Spleen (tissue), 11 donors: Measurements from ENCODE around the gene BCL6B. TPM values are rescaled to one million over a fixed set of nuclear protein-coding genes. Genes with fewer than 3 reads are reported as not detected.

Experiments
- DNase-seq: peaks from one replicate; pipeline ENCODE4 v3.0.0-alpha.2; 2020
- H3K27ac ChIP-seq, 8 donors: fragments of 200-600 bp; sonication (generic) in 7 of 8; 1 replicate in 4 of 8; 2 replicates in 4 of 8; pipeline versions ENCODE4 v1.5.0 to v1.8.0; 2016 to 2021; ENCODE audit warnings: inconsistent platforms in 4 of 8, mild to moderate bottlenecking in 4 of 8, moderate library complexity in 1 of 8
- H3K27me3 ChIP-seq, 7 donors: fragments of 200-600 bp; sonication (generic) in 6 of 7; replicated peaks in 1 of 7; 1 replicate in 4 of 7; 2 replicates in 3 of 7; pipeline versions ENCODE4 v1.5.0 to v1.8.0; 2016 to 2021; ENCODE audit warnings: inconsistent platforms in 3 of 7, mild to moderate bottlenecking in 1 of 7
- H3K36me3 ChIP-seq, 6 donors: fragments of 200-600 bp; sonication (generic) in 5 of 6; 1 replicate in 4 of 6; 2 replicates in 2 of 6; pipeline versions ENCODE4 v1.5.0 to v1.8.0; 2016 to 2021; ENCODE audit warnings: inconsistent platforms in 2 of 6
- H3K4me1 ChIP-seq, 6 donors: fragments of 200-600 bp; sonication (generic) in 5 of 6; 1 replicate in 3 of 6; 2 replicates in 3 of 6; pipeline versions ENCODE4 v1.5.0 to v1.8.0; 2016 to 2021; ENCODE audit warnings: inconsistent platforms in 3 of 6
- H3K4me3 ChIP-seq, 8 donors: fragments of 200-600 bp; sonication (generic) in 7 of 8; 1 replicate in 4 of 8; 2 replicates in 4 of 8; pipeline versions ENCODE4 v1.5.0 to v1.8.0; 2016 to 2021; ENCODE audit warnings: inconsistent platforms in 4 of 8, mild to moderate bottlenecking in 4 of 8, moderate library complexity in 2 of 8
- H3K9me3 ChIP-seq, 8 donors: fragments of 200-600 bp; sonication (generic) in 7 of 8; 1 replicate in 4 of 8; 2 replicates in 4 of 8; pipeline versions ENCODE4 v1.5.0 to v1.8.0; 2016 to 2021; ENCODE audit warnings: inconsistent platforms in 4 of 8
- POLR2A ChIP-seq, 3 donors: fragments of 450-650 bp; IDR thresholded peaks; one replicate each; pipeline ENCODE4 v1.5.1; 2017; ENCODE audit warnings: antibody characterized with exemption in 3 of 3, mild to moderate bottlenecking in 1 of 3
- POLR2AphosphoS5 ChIP-seq, 3 donors: sonication (generic); formaldehyde crosslinking; IDR thresholded peaks; one replicate each; pipeline ENCODE4 v1.5.1; 2017; ENCODE audit warnings: antibody characterized with exemption in 3 of 3
- WGBS, 5 donors: extraction: QIAGEN DNeasy Blood & Tissue Kit in 3 of 5; methylation state at CpG; one replicate each; pipeline versions ENCODE4 v1.1.5 to v1.1.7; 2013 to 2018; 5-methylcytosine and 5-hydroxymethylcytosine counted together
- intact Hi-C: fragments of 100-400 bp; cut with DNase I; formaldehyde crosslinking; loops from one replicate; pipeline ENCODE4 v1.15.0; 2023; ENCODE audit warnings: low total_unique reads
- polyA plus RNA-seq, 3 donors: library from polyadenylated mRNA; stranded (reverse); fragments of 200-250 nt; gene quantifications; one replicate each; pipeline ENCODE4 v1.2.1, GENCODE V29; 2013
- total RNA-seq, 7 donors: library from RNA; depleted of rRNA in 3 of 7; stranded (reverse); fragments of >200 nt in 3 of 7; fragmentation: NEBNext Ultra II Directional in 4 of 7; extraction: Animal tissue kit (Norgen Biotek cat#: 25700) in 4 of 7; gene quantifications; one replicate each; pipeline versions ENCODE4 v1.1.0 to v1.2.1, GENCODE V29; 2016 to 2021
- TF ChIP-seq, protein P1 (sequence below), 11 experiments: fragments of 200-600 bp in 7 of 11; fragments of 450-650 bp in 4 of 11; sonication (generic) in 4 of 11; IDR thresholded peaks in 8 of 11; conservative IDR thresholded peaks in 3 of 11; 1 replicate in 7 of 11; 2 replicates in 4 of 11; pipeline versions ENCODE4 v1.4.0 to v1.8.0; 2016 to 2021; ENCODE audit warnings: antibody characterized with exemption in 11 of 11, inconsistent platforms in 4 of 11, mild to moderate bottlenecking in 1 of 11
- donor health status: healthy with polysubstance abuse.
- donor health status: DM: no; HTN: no; CAD: no; lungs with moderate emphysema.
- donor health status: DM: no; HTN: no; CAD: no.
- donor health status: Bipolar disorder and iron deficiency.
- donor health status: healthy.
- donor health status: DM: no; HTN: no; CAD: no.
- donor health status: DM: yes; HTN: yes; CAD: no.

BCL6B gene
- total and polyA plus RNA-seq, 10 donors, result 4.2 to 92.5 (median 19.7) TPM

DNA sequence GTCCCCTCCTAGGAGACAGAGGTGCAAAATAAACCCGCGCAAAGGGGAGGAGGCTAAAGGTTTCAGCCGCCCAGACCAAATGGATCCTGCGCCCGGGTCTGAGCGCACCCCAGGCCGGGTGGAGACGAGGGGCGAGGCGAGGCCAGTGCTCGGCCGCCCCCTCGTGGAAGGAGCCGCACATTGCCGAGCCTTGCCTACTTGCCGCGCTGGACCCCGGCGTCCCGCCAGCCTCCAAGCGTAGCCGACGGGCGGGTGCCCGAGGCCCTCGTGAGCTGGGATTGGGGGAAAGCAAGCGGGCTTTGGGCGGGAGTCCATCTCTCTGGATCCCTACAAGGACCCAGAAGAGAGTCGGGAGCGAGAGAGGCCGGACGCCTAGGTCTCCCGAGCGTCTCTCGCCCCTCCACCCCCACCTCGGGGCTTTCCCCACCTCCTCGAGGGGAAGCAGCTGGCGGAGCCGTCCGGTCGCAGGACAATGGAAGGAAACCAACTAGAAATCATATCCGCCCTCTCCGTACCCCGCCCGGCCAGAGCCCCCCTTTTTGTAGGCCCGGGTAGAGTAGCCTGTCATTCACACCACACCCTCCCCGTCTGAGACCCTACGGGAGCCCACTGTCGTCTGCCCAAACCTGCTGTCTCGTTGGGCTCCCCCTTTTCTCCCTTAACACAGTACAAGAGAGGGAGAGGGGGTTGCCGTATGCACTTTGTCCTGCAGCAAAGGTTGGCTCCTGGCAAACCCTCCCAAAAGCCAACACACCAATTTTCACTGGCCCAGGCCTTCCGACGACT lies 664 bp upstream of the BCL6B start:
- H3K27me3 ChIP-seq, result peaks cover 0 to 15% (median 0%) of the 10 kb centered on the region in 7 donors
- H3K36me3 ChIP-seq, result peaks cover 0 to 21% (median 0%) of the 10 kb centered on the region in 6 donors
- intact Hi-C loops, result loop anchor here (5.0 kb wide), 1 partner anchor 110 kb away; no protein-coding TSS in a partner anchor
- TF ChIP-seq, protein P1, sequence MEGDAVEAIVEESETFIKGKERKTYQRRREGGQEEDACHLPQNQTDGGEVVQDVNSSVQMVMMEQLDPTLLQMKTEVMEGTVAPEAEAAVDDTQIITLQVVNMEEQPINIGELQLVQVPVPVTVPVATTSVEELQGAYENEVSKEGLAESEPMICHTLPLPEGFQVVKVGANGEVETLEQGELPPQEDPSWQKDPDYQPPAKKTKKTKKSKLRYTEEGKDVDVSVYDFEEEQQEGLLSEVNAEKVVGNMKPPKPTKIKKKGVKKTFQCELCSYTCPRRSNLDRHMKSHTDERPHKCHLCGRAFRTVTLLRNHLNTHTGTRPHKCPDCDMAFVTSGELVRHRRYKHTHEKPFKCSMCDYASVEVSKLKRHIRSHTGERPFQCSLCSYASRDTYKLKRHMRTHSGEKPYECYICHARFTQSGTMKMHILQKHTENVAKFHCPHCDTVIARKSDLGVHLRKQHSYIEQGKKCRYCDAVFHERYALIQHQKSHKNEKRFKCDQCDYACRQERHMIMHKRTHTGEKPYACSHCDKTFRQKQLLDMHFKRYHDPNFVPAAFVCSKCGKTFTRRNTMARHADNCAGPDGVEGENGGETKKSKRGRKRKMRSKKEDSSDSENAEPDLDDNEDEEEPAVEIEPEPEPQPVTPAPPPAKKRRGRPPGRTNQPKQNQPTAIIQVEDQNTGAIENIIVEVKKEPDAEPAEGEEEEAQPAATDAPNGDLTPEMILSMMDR (IDR thresholded peaks at IDR 0.05 in 8 of 11, conservative IDR thresholded peaks at IDR 0.05 in 3 of 11), result peak; percentile 89 to 99 (median 97)
- TF ChIP-seq POLR2A (IDR thresholded peaks at IDR 0.05), result peak in 1 of 3 donors; percentile 14
- TF ChIP-seq POLR2AphosphoS5 (IDR thresholded peaks at IDR 0.05), result peak; percentile 84 to 86 (median 84)
- peaks cover 32 to 98% (median 61%) of the 10 kb centered on the region in 6 donors for H3K4me1 ChIP-seq
- WGBS, 5 donors, result 1 to 3% (median 2%) methylated on average over 48 to 53 of the region's 53 CpGs
- peak overlapping the region; percentile 16 to 69 (median 36) for H3K4me3 ChIP-seq
- H3K27ac ChIP-seq, result peak overlapping the region; percentile 65 to 100 (median 93)
- no peaks in the 10 kb centered on the region for H3K9me3 ChIP-seq
- peak; percentile 97 for DNase-seq

- H3K27me3 ChIP-seq, result peaks cover 0 to 15% (median 0%) of the 10 kb centered on the region in 7 donors
- peak; percentile 93 to 98 (median 94) for TF ChIP-seq POLR2AphosphoS5 (IDR thresholded peaks at IDR 0.05)
- peak in 1 of 3 donors; percentile 71 for TF ChIP-seq POLR2A (IDR thresholded peaks at IDR 0.05)
- TF ChIP-seq, protein P1 (IDR thresholded peaks at IDR 0.05 in 8 of 11, conservative IDR thresholded peaks at IDR 0.05 in 3 of 11), result no peak
- peaks cover 0 to 22% (median 0%) of the 10 kb centered on the region in 6 donors for H3K36me3 ChIP-seq
- H3K9me3 ChIP-seq, result no peaks in the 10 kb centered on the region
- intact Hi-C loops, result loop anchor here (5.0 kb wide), 1 partner anchor 111 kb away; no protein-coding TSS in a partner anchor
- WGBS, 5 donors, result 33 to 45% (median 37%) methylated on average over 40 to 51 of the region's 51 CpGs
- H3K4me1 ChIP-seq, result peaks cover 24 to 97% (median 59%) of the 10 kb centered on the region in 6 donors
- peak overlapping the region; percentile 24 to 69 (median 36) for H3K4me3 ChIP-seq
- H3K27ac ChIP-seq, result peak overlapping the region; percentile 63 to 100 (median 93)
- DNase-seq, result peak; percentile 97
Observed at GRCh38 chr17:7023576-7024401, 939 bp downstream of the BCL6B start.

DNA sequence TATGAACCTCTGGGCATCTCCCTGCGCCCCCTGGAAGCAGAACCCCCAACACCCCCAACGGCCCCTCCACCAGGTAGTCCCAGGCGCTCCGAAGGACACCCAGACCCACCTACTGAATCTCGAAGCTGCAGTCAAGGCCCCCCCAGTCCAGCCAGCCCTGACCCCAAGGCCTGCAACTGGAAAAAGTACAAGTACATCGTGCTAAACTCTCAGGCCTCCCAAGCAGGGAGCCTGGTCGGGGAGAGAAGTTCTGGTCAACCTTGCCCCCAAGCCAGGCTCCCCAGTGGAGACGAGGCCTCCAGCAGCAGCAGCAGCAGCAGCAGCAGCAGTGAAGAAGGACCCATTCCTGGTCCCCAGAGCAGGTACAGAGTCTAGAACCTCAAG lies 1.5 kb downstream of the BCL6B start:
- 66 to 85% (median 74%) methylated on average over 7 to 8 of the region's 8 CpGs for WGBS, 5 donors

More for the DNA sequence above, 1.5 kb downstream of the BCL6B start:
- no peaks in the 10 kb centered on the region for H3K9me3 ChIP-seq
- TF ChIP-seq, protein P1 (IDR thresholded peaks at IDR 0.05 in 8 of 11, conservative IDR thresholded peaks at IDR 0.05 in 3 of 11), result no peak
- TF ChIP-seq POLR2A (IDR thresholded peaks at IDR 0.05) (no peak), POLR2AphosphoS5 (IDR thresholded peaks at IDR 0.05) (no peak)
- peak overlapping the region in 4 of 8 donors; percentile 34 to 69 (median 44) for H3K4me3 ChIP-seq
- intact Hi-C loops, result loop anchor here (5.0 kb wide), 1 partner anchor 112 kb away; no protein-coding TSS in a partner anchor
- no peak for DNase-seq
- H3K36me3 ChIP-seq, result peaks cover 0 to 22% (median 0%) of the 10 kb centered on the region in 6 donors
- H3K27ac ChIP-seq, result peak overlapping the region in 4 of 8 donors; percentile 99 to 100 (median 100)
- peaks cover 0 to 15% (median 0%) of the 10 kb centered on the region in 7 donors for H3K27me3 ChIP-seq
- peaks cover 29 to 97% (median 64%) of the 10 kb centered on the region in 6 donors for H3K4me1 ChIP-seq
